ENCODE measurements around the gene UBAP2. TPM values are rescaled to one million over a fixed set of nuclear protein-coding genes. Genes with fewer than 3 reads are reported as not detected.
"Not testable (repeated sequence)": the region's sequence is repeated elsewhere in the genome, so short reads cannot be mapped to it uniquely, and the experiment has no call there.

Gene UBAP2
- total RNA-seq, 4 donors from 2014 or later: 31.0 to 49.6 (median 37.6) TPM

GRCh38 chr9:33964086-33964768 is 84.5 kb downstream of the UBAP2 start:
- TF ChIP-seq POLR2A (IDR thresholded peaks at IDR 0.05; ENCODE audit: low read depth) (no peak), EP300 (IDR thresholded peaks at IDR 0.05) (no peak), CTCF (IDR thresholded peaks at IDR 0.05) (no peak), POLR2AphosphoS5 (IDR thresholded peaks at IDR 0.05) (no peak)
- no peak overlapping the region for H3K27ac ChIP-seq (replicated peaks in 1 of 4)

GRCh38 chr9:33962468-33962867 is 86.2 kb downstream of the UBAP2 start:
- H3K4me1 ChIP-seq; H3K9me3 ChIP-seq; intact Hi-C loops (cut with DNase I); H3K27ac ChIP-seq (replicated peaks in 1 of 4); H3K27me3 ChIP-seq; DNase-seq (ENCODE audit: extremely low spot score); H3K4me3 ChIP-seq: not testable (repeated sequence)
- WGBS: 84% methylated on average over 7 of the region's 7 CpGs
- peaks cover 0 to 64% (median 32%) of the 10 kb centered on the region in 4 donors for H3K36me3 ChIP-seq

More at GRCh38 chr9:33964086-33964768, 84.5 kb downstream of the UBAP2 start:
- Histone ChIP-seq H3K4me1 (no peaks in the 10 kb centered on the region), H3K27me3 (no peaks in the 10 kb centered on the region), H3K36me3 (peaks cover 0 to 62% (median 25%) of the 10 kb centered on the region in 4 donors), H3K4me3 (no peak overlapping the region), H3K9me3 (no peaks in the 10 kb centered on the region)
- intact Hi-C loops (cut with DNase I): no loop called here
- WGBS: 94% methylated on average over 2 of the region's 2 CpGs
- DNase-seq (ENCODE audit: extremely low spot score): no peak

- 93% methylated on average over 2 of the region's 2 CpGs for WGBS
- intact Hi-C loops (cut with DNase I): no loop called here
- Histone ChIP-seq H3K27me3 (no peaks in the 10 kb centered on the region), H3K27ac (replicated peaks in 1 of 4) (no peak overlapping the region), H3K4me3 (no peak overlapping the region), H3K9me3 (no peaks in the 10 kb centered on the region), H3K4me1 (no peaks in the 10 kb centered on the region), H3K36me3 (peaks cover 0 to 78% (median 46%) of the 10 kb centered on the region in 4 donors)
- no peak for TF ChIP-seq POLR2A (IDR thresholded peaks at IDR 0.05; ENCODE audit: low read depth)
- TF ChIP-seq EP300 (IDR thresholded peaks at IDR 0.05): no peak
- TF ChIP-seq CTCF (IDR thresholded peaks at IDR 0.05): no peak
- TF ChIP-seq POLR2AphosphoS5 (IDR thresholded peaks at IDR 0.05): no peak
- no peak for DNase-seq (ENCODE audit: extremely low spot score)
Measured at GRCh38 chr9:33959725-33960124, 89.0 kb downstream of the UBAP2 start.

- Histone ChIP-seq H3K9me3 (no peaks in the 10 kb centered on the region), H3K4me3 (no peak overlapping the region), H3K27ac (replicated peaks in 1 of 4) (no peak overlapping the region), H3K36me3 (peaks cover 9 to 84% (median 52%) of the 10 kb centered on the region in 4 donors), H3K27me3 (no peaks in the 10 kb centered on the region), H3K4me1 (no peaks in the 10 kb centered on the region)
- no peak for TF ChIP-seq POLR2A (IDR thresholded peaks at IDR 0.05; ENCODE audit: low read depth)
- no peak for TF ChIP-seq POLR2AphosphoS5 (IDR thresholded peaks at IDR 0.05)
- TF ChIP-seq EP300 (IDR thresholded peaks at IDR 0.05): no peak
- TF ChIP-seq CTCF (IDR thresholded peaks at IDR 0.05): no peak
- no peak for DNase-seq (ENCODE audit: extremely low spot score)
- 85% methylated on average over 4 of the region's 4 CpGs for WGBS
- intact Hi-C loops (cut with DNase I): no loop called here
Measured at GRCh38 chr9:33956544-33956943, 92.1 kb downstream of the UBAP2 start.

GRCh38 chr9:33952066-33952465 is 96.6 kb downstream of the UBAP2 start:
- WGBS: 80% methylated on average over 2 of the region's 2 CpGs
- TF ChIP-seq POLR2A (IDR thresholded peaks at IDR 0.05; ENCODE audit: low read depth): no peak
- no peak for TF ChIP-seq CTCF (IDR thresholded peaks at IDR 0.05)
- no peak for TF ChIP-seq POLR2AphosphoS5 (IDR thresholded peaks at IDR 0.05)
- no peak for TF ChIP-seq EP300 (IDR thresholded peaks at IDR 0.05)
- no peak overlapping the region for H3K27ac ChIP-seq (replicated peaks in 1 of 4)
- H3K36me3 ChIP-seq: peaks cover 9 to 56% (median 43%) of the 10 kb centered on the region in 4 donors
- intact Hi-C loops (cut with DNase I): no loop called here
- no peak for DNase-seq (ENCODE audit: extremely low spot score)
- H3K4me3 ChIP-seq: no peak overlapping the region
- no peaks in the 10 kb centered on the region for H3K9me3 ChIP-seq
- H3K4me1 ChIP-seq: peaks cover 3 to 6% (median 5%) of the 10 kb centered on the region in 4 donors
- no peaks in the 10 kb centered on the region for H3K27me3 ChIP-seq

All from esophagus muscularis mucosa (tissue), 4 donors.